Skin epidermis (tissue), 12 donors: ENCODE data around the gene SUGCT.

Source experiments
- H3K27ac ChIP-seq, 21 experiments: fragments of 200-600 bp; sonication (generic) in 11 of 21; one replicate each; pipeline ENCODE4 v1.5.0; 2020; ENCODE audit warnings: mild to moderate bottlenecking in 3 of 21, inconsistent platforms in 2 of 21, moderate library complexity in 2 of 21
- H3K4me3 ChIP-seq, 7 experiments: fragments of 200-600 bp; sonication (generic) in 2 of 7; one replicate each; pipeline ENCODE4 v1.5.0; 2020; ENCODE audit warnings: inconsistent platforms in 2 of 7, mild to moderate bottlenecking in 2 of 7, moderate library complexity in 1 of 7

Gene SUGCT

DNA sequence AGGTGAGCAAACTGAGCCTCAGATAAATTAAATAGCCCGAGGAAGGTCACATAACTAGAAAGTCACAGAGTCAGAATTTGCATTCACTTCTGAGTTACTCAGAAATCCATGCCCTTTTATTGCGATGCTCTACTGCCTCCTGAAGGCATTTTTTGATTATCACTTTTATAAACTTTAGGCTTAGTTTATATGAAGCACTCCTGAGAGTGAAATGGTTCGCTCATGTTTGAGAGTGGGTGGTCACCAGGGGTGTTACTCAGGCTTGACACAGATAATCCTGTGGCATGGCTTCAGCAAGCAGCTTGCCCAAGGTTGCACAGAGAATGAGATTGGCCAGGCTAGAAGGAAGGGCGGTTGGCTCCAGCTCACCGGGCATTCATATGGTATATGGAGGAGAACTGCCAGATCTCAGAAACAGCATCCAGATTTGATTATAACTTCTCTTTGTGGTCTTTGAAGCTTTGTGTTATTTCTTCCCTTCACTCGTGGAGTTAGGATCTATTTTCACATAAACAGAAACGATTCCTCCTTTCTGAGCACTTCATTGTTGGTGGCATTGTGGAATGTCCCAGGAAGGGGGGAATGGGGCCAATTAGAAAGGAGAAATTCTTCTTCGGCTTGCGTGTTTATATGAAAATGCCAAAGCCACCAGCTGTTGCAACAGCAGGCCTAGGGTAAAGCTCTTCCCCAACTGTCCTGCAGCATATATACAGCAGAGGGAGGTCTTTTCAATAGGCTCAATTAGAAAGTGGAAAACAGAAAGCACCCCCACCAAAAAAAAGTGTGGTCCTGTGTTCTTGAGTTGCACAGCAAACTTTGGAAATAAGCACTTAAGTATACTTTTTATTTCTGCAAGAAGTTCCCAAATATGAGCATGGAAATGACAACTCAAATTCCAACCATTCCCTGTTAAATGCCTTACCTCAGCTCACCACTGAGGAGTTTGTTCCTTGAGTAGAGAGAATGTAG lies 628.8 kb downstream of the SUGCT start:
- peak overlapping the region in 2 of 21 experiments; percentile 58 to 59 for H3K27ac ChIP-seq
- no peak overlapping the region for H3K4me3 ChIP-seq

DNA sequence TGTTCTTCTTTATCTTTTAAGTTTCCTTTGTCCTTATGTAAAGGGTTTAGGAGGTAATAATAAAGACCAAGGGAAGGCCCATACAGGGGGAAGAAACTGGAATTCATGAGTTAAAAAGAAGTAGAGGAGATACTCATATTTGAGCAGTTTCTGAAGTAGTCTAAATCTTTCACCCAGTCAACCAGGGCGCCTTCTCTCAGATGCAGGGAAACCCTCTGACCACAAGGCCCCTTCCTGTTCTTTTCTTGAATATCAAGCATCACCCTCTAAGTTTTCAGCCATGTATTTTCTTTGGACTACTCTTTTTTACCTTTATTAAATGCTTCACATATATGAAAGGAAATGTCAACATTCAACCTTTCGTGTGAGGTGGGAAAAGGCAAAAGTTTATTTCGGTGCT lies 630.8 kb downstream of the SUGCT start:
- H3K27ac ChIP-seq = no peak overlapping the region
- H3K4me3 ChIP-seq = no peak overlapping the region

DNA sequence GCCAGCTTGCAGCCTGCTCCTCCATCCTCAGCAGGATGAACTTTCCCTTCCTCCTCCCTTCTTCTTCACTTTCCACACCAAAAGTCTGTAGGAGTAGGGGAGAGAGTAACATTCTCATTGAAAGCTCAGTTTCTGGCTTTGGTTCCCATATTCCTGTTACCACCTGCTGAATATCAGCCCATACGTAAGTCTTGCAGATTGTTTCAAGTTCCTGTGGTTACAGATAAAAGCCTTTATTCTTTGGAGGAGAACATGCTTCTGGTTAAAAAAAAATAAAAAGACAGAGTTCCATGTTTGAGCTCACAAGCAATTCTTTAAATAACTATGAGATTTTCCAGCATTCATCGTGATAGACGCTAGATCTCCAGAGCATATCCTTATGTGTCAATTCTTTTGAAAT lies 637.3 kb downstream of the SUGCT start:
- Histone ChIP-seq H3K27ac (no peak overlapping the region), H3K4me3 (no peak overlapping the region)

DNA sequence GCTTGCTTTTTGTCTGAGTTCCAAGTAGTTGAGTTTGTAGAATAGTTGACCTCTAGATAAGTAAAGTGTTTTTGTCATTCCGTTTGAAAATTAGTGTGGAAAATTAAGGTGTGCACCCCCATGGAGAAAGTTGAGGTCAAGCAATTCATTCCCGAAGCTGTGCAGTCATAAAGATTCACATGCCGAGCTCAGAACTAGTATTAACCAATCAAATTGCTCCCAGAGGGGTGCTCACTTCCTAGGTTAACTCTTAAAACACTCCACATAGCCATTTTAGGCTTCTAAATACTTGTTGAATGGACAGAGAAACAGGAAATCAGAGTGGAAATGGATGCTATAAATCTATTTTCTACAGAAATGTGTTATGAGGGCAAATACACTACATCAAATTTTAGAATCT lies 638.9 kb downstream of the SUGCT start:
- no peak overlapping the region for H3K27ac ChIP-seq
- H3K4me3 ChIP-seq = no peak overlapping the region

DNA sequence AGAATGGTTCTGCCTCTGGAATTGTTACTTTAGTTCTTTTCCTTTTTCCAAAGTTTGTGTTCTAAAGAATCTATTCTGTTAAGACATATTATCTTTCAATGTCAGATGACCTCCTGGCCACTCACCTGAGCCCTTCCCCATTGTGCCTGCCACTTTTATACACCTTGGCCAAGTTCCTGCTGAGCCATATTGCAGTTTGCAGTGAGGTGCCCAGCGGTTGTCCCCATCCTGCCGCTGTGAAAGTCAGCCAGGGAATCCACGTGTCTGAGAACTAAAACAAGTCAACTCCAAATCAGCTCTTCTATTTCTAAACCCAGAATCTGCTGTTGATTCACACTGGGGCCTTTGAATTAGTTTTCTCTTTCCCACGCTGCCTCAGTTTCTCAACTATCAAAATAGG lies 641.1 kb downstream of the SUGCT start:
- H3K4me3 ChIP-seq = no peak overlapping the region
- H3K27ac ChIP-seq = no peak overlapping the region

DNA sequence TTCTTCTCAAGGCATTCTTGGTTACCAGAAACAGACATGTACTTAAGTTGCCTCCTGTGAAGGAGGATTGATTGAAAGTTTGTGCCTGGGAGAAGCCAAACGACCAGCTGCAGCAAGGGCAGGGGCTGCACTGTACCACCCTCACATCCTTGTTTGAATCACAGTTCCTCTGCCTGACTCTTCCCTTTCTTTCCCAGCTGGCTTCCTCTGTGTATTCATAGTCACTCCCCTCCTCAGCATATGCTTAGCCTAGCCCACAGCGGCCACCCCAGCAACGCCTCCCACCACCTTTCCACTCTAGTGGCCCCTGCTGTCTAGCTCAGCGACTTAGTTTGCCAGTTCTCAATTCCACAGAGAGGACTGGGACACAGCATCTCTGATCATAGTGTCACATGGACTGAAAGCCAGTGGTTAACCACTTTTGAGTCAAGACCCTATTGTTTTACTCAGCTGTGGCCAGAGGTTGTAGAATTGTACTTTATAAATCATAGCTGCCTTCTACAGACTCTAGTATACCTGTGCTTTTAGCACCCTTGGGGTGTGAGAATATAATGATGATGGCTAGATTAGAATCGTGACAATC lies 643.0 kb downstream of the SUGCT start:
- Histone ChIP-seq H3K27ac (no peak overlapping the region), H3K4me3 (no peak overlapping the region)

DNA sequence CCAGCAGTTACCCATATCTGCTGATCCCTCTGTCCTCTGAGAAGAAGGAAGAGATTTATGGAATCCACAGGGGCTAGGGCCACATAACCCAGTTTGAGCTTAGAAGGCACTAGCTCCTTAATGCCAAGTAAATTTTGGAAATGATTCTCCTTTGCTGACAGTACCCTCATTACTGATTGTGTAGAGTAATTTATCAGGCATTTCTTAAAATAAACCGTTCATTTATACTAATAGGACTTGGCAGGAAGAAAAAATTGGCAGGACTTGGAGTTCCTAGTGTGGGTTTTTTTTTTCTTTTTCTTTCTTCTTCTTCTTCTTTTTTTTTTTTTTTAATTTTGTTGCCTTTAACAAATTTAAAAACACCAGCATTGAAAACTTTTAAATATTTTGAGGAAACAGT lies 645.7 kb downstream of the SUGCT start:
- no peak overlapping the region for H3K4me3 ChIP-seq
- no peak overlapping the region for H3K27ac ChIP-seq

DNA sequence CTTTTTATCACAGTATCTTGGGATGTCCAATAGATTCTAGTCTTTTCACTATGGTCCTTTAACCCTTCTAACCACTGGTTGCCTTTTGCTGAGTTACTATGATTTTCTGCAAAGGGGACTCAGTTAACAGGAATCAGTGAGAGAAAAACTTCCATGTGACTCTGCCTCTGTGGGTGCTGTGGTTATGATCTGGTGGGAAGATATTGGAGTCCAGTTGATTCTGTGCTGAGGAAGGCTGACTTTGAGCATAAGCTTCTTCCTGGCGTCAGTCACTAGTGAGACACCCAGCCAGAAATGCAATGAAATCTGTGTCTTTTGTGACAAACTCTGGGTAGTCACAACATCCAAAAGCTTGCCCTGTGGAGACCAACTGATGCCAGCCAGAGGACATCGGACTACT lies 648.0 kb downstream of the SUGCT start:
- Histone ChIP-seq H3K4me3 (no peak overlapping the region), H3K27ac (no peak overlapping the region)

DNA sequence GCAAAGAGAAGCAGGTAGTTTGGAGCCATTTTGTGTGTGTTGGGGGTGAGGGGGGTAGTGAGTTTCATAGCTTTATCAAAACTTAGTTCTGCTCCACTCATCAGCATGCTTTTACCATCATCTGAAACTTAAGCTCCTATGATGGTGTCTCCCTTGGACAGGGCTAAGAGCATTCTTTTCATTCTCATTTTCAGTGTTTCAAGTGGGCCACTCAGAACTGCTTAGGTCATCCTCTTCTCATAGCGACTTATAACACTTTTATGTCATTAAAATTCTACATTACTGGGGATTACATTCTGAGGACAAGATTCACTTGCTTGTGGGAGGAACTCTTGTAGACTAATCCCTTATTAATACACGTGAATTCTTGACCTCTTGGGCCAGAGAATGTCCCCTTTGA lies 649.4 kb downstream of the SUGCT start:
- Histone ChIP-seq H3K27ac (no peak overlapping the region), H3K4me3 (no peak overlapping the region)

DNA sequence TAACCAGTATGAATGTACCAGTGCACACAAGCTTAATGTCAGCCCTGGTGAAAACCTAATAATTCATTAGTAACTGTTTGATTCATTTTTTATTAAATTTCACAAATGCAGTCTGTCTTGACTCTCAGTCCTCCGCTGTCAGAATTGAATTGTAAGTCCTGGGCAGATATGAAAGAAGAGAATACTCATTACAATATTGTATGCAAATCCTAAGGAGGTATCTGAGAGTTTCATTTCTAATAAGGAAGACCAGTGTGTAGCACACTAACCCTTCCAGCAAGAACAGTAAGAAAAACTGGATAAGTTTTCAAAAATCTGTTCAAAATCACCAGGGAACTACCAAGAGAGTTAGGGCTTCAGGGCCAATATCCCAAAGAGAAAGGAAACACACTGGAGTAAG lies 652.1 kb downstream of the SUGCT start:
- H3K27ac ChIP-seq = no peak overlapping the region

DNA sequence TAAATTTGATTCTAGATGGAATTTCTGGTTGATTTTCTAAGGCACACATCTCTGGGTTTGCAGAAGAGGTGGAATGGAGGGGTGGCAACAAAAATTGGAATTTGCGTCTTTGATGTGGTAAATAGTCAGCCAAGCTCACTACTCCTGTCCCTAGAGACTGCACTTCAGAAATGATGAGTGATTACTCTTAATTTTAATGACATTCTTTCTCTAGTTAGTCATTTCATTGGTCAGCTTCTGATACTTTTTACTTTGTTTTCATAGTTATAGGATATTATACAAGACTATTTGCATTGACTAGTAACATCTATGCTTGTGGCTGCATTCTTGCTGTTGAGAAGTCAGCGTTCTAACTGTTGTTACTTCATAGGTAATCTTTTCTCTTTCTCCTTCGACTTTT lies 658.3 kb downstream of the SUGCT start:
- Histone ChIP-seq H3K27ac (no peak overlapping the region), H3K4me3 (no peak overlapping the region)

More for the DNA sequence above, 652.1 kb downstream of the SUGCT start:
- H3K4me3 ChIP-seq = no peak overlapping the region

DNA sequence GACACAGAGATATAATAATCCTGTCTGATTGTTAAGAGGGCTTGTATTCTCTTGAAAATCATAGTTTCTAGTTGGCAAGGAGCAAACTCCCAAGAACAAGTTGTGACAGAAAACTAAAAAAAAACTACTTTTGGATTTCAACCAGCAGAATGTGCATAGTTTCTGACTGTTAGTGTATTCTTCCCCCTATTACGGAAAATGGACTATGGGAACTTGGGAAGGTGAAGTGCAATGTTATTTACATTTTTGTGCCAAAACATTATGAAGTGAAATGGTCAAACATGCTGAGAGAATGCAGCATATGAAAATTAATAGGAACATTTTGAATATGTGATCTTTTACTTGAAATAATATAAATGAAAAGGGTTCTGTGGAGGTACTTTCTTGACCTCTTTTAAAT lies 660.8 kb downstream of the SUGCT start:
- Histone ChIP-seq H3K4me3 (no peak overlapping the region), H3K27ac (no peak overlapping the region)

DNA sequence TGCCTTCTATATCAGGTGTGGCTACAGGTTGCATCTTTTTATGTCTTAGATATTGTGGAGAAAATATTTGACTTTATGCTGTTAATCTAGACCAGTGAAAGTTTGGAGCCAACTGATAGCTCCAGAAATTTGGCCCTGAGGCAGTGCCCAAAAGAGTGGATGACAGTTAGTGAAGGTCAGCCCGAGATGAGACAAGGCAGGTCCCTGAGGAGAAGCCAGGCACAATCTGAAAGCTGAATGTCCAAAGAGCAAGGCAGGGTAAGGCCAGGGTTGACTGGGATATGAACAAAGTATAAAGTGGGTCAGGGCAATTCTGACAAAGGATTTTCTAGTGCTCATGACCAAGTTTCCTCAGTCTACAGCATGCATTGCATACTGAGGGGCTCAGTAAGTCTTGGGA lies 661.9 kb downstream of the SUGCT start:
- H3K4me3 ChIP-seq = no peak overlapping the region
- no peak overlapping the region for H3K27ac ChIP-seq

DNA sequence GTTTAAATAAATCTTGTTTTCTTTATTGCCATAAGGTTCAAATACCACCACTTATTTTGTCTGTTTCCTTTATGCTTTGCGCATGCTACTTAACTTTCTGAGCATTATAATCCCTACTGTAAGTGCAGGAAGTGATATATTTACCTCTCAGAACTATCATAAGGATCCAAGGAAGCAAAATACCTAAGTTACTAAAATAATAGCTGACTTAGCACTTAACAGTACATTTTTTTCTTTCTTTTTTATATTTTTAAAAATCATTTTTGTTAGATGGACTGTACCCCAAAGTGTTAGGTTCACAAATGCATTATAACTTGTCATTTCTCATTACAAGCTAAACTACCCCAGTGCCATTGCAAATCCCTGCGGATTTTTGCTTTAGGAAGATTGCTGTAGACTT lies 663.8 kb downstream of the SUGCT start:
- Histone ChIP-seq H3K4me3 (no peak overlapping the region), H3K27ac (no peak overlapping the region)

DNA sequence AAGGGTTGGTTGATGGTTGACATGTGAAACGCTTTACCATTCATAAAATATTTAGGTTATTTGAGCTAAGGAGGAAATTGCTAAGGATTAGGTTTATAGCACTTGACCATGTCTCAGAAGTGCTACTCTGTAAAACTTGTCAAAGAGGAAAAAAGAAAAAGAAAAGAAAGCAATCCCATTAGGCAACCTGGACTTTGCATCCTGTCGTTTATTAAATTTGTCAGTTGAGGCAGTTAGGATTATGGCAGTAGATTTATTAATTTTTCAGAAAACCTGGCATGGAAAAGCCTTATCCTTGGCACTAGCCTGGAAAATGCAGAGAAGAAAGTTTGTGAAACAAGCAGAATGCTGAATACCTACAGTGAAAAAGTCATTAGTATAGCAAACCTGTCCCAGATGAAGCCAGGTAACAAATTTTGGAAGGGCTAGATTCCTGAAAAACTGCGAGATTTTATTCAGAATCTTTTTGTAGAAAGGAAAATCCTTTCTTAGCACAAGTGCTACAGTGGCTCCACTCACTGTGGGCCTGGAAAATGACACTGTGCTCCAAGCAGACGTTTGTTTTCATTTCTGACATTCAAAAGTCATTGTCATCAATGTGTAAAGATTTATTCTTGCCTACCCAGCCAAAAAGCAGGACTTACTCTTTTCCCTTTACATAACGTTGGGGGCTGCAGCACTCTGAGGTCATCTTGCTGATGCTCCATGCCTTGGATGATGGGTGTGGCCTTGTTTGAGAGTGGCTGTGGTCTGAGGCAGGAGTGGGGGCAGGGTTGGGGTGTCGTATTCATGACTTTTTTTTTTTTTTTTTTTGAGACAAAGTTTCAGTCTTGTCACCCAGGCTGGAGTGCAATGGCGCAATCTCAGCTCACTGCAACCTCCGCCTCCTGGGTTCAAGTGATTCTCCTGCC lies 664.9 kb downstream of the SUGCT start:
- H3K27ac ChIP-seq = no peak overlapping the region
- no peak overlapping the region for H3K4me3 ChIP-seq

DNA sequence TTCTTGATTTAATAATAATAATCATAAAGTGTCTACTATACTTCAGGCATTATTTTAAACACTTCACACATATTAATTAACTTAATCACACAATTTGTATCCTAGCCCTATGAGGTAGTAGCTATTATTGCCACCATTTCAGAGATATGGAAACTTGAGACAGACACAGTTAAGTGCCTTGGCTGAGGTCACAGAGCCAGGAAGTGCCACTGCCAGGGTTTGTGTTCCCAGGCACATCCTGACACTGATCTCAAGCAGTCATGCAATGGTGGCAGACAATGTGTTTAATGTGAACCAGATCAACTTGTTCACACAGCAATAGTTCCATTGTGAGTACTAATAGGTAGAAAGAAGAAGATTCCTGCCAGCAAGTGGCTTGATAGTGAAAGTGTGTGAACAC lies 666.0 kb downstream of the SUGCT start:
- no peak overlapping the region for H3K4me3 ChIP-seq
- no peak overlapping the region for H3K27ac ChIP-seq

DNA sequence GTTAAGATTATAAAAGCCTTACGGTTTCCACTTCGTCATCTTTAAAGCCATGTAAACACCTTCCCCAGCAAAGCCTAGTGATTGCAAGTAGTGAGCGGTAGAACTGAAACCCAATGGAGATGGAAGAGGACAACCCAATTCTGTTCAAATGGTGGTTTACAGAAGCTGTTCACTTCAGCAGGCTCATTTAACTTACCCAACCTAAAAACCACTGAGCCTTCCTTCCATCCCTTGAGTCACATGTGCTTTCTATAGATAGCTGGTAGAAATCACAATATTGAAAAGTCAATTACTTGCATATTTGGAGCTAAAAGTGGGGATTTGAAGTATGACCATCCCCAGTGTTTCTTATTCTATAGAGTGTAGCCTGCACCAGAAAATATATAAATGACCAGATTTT lies 667.7 kb downstream of the SUGCT start:
- no peak overlapping the region for H3K27ac ChIP-seq
- no peak overlapping the region for H3K4me3 ChIP-seq

DNA sequence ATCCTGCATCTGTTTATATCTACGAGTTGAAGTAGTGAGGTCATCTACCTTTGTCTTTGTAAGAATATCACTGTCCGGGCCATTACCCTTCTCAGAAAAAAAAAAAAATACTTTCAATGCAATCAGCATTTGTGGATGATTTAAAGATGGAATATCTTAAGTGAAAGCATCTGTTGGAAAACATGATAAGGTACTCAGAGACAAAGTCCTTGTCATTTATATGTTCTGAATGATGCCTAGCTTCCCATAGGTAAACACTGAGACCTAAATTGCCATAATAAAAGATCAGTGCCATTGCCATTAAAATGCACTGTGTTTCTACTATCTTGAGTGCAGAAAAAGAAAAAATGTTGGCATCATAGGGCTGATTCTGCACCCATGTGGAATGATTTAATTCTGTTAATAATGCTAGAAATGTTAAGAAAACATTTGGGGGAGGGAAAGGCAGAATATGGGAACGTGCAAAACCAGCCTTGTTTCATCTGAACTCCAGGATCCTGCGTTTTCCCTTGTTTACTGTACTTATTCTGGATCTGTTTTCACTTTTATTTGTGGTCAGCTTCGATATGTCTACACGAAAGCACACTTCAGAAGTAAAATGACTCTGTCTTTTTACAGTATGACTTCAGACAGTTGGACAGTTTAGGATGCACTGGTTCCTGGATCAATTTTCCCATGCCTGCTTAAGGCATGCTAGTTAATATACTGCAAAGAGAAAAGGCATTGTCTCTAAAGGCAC lies 669.8 kb downstream of the SUGCT start:
- Histone ChIP-seq H3K4me3 (no peak overlapping the region), H3K27ac (peak overlapping the region in 9 of 21 experiments; percentile 11 to 82 (median 48))

DNA sequence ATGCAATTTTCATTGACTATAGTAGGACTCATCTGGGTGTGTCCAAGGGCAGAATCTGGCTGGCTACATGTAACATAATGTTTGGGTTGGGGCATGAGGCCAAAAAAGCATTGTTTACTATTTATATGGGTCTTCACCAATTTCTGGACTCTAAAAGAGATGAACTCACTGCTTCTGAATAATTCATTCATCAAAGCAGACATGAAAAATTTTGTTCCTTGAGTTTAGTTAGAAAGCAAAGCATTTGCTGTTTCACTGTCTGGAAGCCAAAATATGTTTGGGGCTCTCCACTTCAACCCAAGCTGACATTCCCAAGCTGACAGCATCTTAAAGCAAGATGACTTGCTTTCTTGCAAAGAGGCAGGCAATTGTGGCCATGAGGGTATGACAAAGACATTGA lies 670.6 kb downstream of the SUGCT start:
- no peak overlapping the region for H3K4me3 ChIP-seq
- peak overlapping the region in 10 of 21 experiments; percentile 5 to 82 (median 36) for H3K27ac ChIP-seq
